NCI-H187 treated with DMSO at 0.1 percent for 48 hours (cell line): ENCODE measurements around the gene CPSF4.
A peak's percentile ranks its signal among the peaks of the same experiment; 100 is the strongest.

Experiments
- DNase-seq: peaks from one replicate; lab custom pipeline; 2025; lab: John Stamatoyannopoulos, UW

Gene CPSF4

DNA sequence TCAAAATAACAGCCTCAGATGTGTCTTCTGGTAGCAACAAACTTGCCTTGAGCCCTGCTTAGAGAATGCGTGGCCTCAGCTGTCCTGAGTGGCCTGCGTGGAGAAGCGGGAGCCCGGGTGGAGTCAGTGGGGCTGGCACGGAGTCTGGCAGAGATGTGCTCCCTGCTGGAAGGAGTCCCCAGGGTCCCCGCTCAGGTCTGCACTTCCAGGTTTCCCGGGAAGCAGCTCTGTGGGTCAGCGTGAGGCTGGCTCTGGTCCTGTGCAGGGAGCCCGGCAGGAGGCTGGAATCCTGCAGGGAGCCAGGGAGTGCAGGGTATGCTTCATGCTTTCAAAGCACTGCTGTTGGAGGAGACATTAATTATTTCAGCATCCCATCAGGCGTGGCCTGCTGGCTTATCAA, 10.1 kb downstream of the CPSF4 start:
- DNase-seq = no peak

DNA sequence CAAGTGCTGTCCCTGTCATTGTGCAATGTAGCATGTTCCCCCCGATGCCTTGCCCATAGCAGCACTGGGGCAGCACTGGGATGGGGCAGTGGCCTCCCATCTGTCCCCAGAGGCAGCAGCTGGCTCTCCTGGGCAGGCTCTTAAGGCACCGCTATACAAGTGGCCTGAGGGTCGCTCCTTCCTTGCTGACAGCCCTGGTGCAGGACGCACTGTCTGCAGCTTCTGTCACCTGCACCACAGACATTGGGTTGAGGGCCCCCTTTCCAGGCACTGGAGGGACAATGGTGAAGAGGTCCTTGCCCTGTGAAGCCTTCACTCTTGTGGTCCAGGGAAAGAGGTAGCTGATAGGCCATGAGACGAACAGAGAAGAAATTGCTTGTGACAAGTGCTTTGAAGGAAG, 10.6 kb downstream of the CPSF4 start:
- no peak for DNase-seq

DNA sequence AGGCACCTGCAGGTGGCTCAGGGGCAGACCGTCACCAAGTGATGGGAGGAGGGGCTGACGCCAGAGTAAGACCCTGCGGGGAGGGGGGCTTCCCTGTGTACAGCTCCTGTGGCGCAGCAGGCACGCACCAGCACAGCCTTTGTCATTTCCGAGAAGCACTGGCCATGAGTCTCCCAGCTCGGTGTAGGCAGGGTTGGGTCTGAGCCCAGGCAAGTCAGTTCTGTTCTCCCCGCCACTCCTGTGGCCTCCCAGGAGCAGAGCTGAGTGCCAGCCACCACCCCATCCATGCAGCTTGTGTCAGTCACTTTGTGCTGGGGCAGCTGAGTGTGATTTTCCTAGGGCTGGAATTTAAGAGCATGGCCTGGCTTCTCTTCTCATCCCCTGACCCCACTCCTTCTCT, 13.2 kb downstream of the CPSF4 start:
- DNase-seq = no peak

DNA sequence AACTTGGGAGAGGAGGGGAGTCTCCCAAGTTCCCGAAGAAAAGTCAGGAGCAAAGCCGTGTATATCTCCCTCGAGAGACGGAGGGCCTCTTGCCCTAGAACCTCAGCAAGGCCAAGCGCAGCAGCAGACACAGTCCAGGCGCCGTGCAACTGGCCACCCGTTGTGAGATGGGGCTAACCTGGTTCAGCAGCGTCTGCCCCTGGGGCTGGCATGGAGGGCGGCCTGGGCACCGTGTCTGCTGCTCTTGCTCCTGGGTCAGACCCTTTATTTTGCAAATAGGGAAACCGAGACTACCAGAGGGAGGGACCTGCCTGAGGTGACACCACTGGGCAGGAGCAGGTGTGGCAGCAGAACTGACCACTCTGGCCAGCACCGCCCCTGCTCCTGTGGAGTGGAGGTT, 13.8 kb downstream of the CPSF4 start:
- no peak for DNase-seq

DNA sequence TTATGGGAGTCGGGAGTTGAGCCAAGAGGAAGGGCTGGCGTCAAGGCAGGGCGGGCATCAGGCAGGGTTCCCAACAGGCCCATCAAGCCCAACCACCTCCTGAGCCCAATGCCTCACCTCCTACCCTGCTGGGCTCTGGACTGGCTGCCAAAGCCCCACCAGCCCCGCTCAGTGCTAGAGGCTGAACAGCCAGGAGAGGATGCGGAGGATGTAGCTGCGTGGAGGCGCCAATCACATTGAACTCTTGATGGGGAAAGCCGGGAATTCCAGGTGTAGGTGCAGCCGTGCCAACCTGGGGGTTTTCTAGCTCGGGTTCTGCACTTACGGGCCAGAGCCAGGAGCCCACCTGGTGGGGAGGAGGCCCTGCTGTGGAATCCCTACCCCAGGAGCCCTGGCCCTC, 14.4 kb downstream of the CPSF4 start:
- no peak for DNase-seq

DNA sequence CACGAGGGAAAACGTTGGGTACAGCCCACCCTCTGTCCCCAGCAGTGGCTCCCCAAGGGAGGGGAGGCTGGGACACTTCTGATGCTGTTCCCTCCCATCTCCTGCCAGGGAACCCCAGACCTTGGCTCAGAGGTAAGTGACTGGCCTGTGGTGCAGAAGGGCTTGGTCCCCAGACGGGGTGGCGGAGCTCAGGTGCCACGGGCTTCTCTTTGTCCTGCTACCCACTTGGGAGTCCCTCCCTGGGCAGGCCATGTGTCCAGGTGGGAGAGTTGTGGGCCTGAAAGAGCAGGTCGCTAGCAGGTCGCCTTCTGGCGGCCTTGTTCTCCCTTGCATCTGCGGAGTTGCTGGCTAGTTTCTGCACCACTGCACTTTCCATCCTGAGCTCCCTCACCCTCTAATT, 17.1 kb downstream of the CPSF4 start:
- DNase-seq = no peak

DNA sequence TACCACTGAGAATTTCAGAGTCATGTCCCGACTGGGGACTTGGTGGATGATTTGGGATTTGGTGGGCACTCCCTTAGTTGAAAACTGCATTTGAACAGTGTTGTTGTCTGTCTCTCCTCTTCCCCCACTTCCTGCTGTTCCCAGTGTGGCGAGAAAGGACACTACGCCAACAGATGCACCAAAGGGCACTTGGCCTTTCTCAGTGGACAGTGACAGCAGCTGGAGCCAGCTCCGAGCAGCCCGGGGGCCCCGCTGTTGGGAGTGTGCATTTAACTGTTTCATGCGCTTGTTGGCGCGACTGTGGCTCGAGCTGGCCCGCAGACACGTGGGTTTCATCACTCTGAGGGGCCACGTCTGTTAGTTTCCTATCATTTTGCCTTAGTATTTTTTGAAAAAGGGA, 17.5 kb downstream of the CPSF4 start:
- no peak for DNase-seq

DNA sequence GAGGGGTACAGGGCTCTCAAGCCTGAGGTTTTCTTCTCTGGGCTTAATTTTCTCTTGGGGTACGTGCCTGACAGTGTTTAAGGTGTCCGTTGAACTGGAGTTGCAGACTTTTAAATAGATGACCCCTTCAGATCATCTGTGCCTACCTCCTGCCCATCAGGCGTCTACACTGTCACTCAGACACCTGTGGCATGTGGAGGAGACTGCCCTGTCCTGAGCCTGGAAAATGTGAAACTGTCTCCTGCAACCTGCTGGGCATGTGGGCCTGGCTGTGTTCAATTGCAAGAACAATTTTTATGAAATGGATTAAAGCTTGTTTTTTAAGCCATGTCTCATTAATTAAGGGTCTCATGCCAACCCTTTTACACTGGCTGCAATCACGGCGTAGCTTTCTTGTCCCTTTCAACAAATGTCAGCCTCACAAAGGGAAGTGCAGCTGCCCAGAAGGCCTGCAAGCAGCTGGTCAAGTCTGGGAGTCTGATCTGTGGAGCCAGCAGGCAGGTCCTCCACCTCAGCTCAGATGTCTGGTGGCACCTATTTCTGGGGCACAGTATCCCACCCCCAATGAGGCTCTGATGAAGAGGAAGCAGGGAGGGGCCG, 18.4 kb downstream of the CPSF4 start:
- DNase-seq = no peak

DNA sequence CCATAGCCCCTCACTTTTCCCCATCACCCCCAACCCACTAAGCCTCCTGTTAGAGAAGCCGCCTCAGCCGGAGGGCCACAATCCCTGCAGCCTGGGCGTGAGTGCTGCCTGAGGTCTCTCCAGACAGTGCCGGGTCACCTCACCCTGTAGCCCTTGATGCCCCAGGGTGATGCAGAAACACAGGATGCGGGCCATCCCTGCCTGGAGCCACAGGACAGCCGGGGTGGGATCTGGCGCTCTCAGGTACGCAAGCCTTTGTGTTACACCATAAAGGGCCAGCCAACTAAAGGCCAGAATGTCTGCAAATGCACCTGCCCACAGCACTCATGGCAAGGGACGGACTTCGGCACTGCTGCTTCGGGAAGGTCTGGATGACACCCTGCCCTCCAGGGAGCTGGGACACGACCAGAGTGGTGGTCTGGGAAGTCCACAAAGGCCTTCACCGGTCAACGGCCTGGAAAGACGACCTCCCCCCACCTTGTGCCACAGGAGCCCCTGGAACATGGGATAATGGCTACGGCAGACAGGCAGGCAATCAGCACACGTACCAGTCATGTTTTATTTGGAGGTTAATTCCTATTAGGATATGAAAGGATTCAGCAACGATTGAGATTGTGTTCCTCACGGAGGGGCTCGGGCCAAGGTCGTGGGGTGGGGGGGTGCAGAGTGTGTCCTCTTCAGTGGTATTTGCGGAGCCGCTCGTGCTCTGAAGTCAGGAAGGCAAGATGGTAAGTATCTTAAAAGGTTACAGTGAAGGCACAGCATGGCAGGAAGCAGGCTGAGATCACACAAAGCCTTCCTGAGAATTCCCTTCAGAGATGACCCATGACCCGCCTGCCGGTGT, 19.1 kb downstream of the CPSF4 start:
- DNase-seq = no peak

DNA sequence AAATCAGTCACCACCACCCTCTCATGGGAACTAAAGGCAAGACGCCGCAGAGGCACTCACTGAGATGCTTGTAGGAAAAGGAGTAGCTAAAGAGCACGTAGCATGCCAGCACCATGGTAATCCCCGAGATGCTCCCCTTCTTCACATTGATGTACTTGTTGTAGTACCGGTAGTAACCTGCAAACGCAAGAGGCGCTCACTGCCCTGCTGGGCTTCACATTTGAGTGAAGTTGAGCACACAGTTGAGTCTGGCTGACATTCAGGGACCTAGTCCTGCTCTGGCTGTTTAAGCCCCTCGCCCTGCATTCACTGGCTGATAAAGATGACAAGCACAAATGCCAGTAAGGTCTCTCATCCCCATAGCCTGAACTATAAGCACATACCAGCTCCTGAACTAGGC, 20.3 kb downstream of the CPSF4 start:
- DNase-seq = no peak

DNA sequence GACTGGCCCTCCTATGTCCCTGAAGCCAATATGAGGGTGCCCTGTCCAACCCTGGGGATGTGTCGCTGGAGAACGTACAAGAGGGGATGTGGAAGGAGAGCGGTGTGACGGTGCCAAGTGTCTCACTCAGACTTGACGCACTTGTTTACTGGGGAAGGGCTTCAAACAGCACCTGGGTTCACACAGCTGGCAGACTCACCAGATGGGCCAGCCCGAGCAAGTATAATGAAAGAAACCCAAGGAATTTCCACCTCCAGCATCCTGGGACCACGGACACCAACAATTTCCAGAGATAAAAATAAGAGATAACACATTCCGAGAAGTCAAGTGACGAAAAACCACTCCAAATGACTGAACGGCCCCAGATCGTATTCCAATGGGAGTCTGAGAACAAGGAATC, 21.9 kb downstream of the CPSF4 start:
- no peak for DNase-seq

DNA sequence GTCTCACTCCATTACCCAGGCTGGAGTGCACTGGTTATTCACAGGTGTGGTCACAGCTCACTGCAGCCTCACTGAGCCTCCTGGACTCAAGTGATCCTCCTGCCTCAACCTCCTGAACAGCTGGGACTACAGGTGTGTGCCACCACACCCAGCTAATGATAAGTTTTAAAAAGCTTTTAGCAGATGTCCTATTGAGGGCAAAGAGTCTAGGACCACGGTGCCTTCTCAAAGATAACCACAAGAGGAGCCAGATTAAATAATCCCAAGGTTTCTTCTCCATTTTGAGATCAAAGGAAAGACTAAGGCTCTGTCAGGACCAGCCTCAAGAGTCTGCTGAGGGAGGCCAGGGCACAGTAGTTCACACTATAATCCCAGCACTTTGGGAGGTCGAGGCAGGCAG, 22.5 kb downstream of the CPSF4 start:
- DNase-seq = no peak

DNA sequence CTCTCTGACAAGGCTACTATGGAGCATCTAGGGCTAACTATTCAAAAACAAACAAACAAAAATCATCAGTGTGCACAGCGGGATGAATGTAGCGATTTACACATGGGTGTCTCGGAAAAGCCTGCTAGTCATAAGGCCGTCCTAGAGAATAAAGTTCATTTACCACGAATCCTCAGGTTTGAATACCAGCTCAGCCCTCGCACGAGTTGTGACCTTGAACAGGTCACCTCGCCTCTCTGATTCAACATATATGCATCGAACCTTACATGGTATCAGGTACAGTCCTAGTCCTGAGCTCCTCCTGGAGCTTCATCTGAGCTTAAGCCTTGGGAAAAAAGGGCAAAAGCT, 26.7 kb downstream of the CPSF4 start:
- no peak for DNase-seq

DNA sequence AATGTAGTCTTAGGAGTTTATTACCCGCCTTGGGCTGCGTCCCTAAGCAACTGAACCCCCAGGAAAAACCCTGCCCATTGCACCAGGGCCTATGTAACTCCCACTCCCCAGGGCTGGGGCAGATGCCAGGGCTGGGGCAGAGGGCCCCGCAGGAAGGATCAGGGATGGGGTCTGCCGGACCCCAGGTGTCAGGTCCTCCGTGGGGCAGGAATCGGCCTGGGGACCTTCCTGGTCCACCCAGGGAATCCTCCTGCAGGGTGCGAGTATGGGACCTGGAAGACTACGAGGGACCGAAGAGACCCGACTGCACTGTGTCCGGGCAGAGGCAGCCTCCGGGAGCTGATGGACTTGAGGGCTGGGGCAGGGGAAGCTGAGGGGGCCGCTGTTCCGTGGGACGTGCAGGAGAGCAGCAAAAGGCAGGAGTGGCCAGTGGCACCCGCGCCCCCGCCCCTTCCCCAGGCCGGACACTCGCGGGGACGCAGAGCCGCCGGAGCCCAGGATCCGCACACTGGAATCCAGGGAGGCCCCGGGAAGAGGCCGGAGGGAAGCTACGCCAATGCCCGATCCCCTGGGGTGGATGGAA, 29.7 kb downstream of the CPSF4 start:
- no peak for DNase-seq

DNA sequence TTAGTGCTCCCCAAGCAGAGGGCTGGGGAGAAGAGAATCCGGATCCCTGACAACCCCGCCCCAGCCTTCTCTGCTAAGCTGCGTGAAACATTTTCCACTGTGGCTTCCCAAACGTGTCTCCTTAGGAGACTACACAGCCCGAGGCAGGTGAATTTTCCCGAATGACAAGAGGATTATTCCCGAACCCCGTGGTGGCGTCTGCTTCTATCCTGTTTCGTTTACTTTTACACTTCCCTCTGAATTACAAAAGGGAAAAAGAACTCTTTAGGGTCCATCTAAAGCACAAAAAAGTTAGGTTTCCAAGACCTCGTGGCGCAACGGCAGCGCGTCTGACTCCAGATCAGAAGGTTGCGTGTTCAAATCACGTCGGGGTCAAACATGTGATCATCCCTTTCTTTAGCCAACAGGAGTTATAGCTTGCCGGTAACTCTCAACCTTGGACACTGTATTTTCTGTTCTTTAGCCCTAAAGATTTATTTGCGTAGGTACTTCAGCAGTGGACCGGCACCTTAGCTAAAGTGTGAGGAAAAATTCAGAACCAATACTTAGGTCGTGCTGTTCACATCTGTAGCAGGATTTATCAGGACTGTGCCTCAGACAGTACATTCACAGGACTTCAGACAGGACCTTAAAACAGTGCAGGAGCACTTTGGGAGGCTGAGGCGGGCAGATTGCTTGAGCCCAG, 30.8 kb downstream of the CPSF4 start:
- no peak for DNase-seq

DNA sequence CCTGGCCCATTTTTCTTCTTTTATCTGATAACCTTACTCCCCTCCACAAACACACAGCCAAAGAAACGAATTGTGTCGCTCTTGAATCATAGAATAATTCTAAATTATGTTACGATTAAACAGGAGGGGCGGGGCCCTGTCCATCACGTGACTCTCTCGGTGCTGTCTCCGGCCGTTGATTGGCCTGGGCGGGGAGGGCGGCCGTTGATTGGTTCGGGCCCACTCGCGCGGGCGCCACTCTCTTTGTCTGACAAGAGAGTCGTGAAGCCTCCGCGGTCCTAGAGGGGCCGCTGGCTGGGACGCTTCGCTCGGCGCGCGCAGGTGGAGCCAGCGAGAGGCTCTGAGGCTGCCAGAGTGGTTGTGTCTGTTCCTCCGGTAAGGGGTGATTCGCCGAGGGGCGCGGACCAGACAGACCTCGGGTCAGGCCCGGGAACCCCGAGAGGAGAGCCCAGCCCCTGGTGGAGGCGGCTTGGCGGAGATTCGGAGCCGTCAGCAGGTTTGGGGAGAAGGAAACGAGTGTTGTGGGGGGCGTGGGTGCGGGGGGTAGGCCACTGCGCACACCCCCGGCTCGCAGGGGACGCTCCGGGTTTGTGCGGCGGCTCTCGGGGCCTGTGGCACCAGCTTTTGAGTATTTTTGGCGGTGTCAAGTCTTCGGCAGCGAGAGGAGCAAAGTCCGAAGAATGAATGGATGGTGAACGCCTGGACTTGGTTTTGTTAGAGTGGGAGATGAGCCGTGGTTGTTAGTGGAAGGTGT, 34.0 kb downstream of the CPSF4 start, which contains the start of gene ZNF789:
Gene ZNF789, plus strand, starts transcription at position 330 of the 754 bp plus-strand sequence. CDS start 3,567 bp downstream, outside the sequence.
- peak; percentile 83 for DNase-seq

DNA sequence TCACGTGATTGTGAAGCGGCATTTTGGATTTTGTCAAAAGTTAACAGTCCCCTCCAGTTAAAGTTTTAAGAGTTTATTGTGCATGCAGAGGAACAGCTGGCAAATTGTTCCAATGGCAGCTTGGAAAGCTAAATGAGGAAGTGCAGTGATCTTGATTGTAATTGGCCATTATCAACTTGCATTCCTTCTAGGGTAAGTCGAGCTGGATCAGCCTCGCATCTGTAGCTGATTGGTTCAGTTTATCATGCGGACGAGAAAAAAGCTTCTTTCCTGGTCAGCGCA, 34.5 kb downstream of the CPSF4 start:
- DNase-seq = no peak

DNA sequence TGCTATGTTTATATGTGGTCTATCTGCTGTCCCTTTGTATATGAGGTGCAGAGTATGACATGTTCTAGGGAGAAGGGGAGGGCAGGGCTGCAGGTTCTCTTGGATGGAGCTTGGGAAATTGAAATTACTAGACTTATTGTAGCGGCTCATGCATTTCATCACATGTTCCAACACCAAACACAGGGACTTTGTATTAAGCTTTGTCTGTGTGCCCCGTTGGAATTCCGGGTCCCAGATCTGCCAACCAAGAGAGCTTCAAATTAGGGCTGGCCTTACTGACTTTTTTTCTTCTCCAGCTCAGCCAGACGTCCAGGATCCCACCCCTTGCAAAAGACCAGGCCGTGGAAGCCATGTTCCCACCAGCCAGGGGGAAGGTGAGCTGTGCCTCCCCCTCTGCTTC, 37.4 kb downstream of the CPSF4 start:
- DNase-seq = no peak

DNA sequence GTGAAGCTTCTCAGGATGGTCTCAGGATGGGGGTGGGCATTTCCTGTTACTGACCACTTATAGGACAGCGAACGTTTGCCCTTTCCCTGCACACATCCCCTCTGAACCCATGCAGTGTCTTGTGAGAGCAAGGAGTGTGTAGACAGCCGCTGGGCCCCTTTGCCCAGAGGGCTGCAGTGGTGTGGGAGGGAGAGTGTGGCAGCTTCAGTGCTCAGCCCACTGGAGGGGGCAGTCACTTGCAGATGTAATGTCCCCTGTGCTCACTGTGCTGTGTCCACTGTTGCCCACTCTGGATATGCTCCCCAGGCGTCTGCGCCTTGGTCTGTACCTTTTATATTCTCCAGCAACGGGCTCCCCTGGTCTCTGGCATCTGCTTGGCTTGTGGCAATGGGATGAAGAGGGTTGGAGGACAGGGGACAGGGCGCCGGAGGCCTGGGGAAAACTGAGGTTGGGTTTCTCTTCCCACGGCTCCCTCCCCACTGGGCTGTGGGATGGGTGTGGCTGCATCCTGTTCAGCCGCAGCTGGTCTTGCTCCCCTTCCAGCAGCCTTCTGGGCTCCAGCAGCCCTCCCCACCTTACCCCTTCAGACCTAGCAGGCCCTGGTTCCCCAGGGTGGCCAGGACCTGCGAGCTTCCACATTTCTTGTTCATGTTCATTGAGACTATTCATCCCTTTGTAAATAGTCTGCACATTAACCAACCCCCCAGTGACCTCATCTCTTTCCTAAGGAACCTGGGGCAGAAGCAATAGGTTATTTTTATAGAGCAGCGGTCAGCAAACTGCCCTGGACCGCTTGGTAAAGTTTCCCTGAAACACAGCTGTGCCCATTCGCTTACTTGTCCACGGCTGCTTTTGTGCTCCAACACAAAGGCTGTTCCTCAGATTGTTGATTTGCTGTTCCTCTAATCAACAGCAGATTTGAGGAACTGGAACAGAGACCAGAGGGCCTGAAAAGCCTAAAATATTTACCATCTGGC, 40.0 kb downstream of the CPSF4 start:
- no peak for DNase-seq

DNA sequence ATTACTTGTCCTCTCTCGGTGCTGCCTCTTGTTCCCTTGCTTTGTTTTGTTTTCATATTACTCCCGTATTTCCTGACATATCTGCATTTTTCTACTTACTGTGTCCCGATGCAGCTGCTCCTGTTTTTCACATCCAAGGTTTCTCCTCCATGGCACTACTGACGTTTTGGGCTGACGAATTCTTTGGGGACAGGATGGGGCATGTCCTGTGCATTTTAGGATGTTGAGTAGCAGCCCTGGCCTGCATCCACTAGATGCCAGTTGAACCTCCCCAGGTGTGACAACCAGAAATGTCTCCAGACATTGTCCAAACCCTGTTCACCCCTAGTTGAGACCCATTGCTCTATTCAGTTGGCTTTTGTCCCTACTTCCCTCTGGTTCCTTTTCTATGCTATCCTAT, 46.4 kb downstream of the CPSF4 start:
- no peak for DNase-seq

DNA sequence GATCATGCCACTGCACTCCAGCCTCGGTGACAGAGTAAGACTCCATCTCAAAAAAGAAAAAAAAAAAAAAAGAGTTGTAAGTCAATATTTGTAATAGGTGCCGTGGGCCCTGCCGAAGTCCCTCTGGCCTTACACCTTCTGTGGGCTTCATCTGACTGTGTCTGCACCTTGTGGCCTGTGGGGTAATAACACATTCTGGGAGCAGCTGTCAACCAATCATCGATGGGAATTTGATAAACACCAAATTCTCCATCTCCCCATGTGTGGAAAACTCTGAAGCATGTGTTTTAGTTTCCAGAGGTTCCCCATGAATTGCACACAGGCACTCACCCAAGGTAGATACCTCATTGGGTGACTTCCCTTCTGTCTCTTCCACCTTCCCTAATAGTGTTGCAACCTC, 50.5 kb downstream of the CPSF4 start:
- no peak for DNase-seq
